ENCODE measurements around the gene KRT17. TPM values are rescaled to one million over a fixed set of nuclear protein-coding genes. Genes with fewer than 3 reads are reported as not detected.
"Not testable (repeated sequence)": the region's sequence is repeated elsewhere in the genome, so short reads cannot be mapped to it uniquely, and the experiment has no call there.

The KRT17 gene
- total and polyA plus RNA-seq, 5 donors from 2014 or later = not detected

DNA sequence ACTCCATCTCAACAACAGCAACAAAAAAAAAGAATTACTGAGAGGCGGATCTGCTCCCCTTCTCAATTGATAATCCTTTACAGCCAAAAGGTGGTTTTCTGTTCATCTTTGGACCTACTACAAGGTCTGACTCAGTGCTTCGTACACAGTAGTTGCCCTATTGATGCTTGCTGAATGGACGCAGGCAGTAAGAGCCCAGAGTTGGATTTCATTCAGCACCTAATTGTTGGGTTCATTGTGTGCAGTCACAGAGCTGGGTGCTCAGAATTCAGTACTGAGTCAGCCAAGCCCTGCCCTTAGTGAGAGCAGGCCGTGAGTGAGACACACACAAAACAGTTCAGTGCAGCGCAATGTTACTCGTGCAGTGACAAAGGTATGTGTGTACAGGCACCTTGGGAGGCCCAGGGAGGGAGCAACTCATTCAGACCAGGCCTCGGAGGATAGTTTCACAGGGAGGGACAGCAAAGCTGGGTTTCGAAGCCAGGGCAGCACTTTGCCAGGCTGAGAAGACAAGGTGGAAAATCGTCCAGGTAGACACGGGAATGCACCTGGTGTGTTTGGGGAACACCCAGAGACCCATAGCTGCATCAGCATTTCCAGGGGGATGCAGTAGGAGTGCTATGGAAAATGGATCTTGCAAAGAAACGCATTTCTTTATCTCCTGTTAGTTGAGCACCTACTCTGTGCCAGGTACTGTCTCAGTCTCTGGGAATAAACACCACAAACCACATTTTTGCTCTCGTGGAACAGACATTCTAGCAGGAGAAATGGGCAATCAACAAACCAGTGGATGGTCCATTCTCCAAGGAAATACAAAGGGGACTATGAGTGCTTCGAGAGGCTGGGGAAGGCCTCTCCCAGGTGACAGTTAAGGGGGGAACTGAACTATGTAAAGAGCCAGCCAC, 18.1 kb upstream of the KRT17 start:
- ATAC-seq (ENCODE audit: low read depth in 2 of 2) (no peak), DNase-seq (no peak)
- H3K36me3 ChIP-seq (ENCODE audit: control insufficient read depth, insufficient read depth, low read length) = no peaks in the 10 kb centered on the region
- H3K9me3 ChIP-seq (ENCODE audit: control insufficient read depth in 2 of 2, low read length in 2 of 2) = no peaks in the 10 kb centered on the region
- H3K27me3 ChIP-seq (ENCODE audit: control insufficient read depth, insufficient read depth, low read length) = no peaks in the 10 kb centered on the region
- Mint-ChIP-seq H3K4me3 (no peak overlapping the region), H3K9me3 (no peaks in the 10 kb centered on the region), H3K27ac (no peak overlapping the region), H3K27me3 (peaks cover 12% of the 10 kb centered on the region), H3K36me3 (no peaks in the 10 kb centered on the region), H3K4me1 (no peaks in the 10 kb centered on the region)
- no peak overlapping the region for H3K27ac ChIP-seq (ENCODE audit: insufficient read depth, low read length, poor library complexity, severe bottlenecking)
- peaks cover under 1% of the 10 kb centered on the region for H3K4me1 ChIP-seq (ENCODE audit: control insufficient read depth, insufficient read depth, low read length, poor library complexity, severe bottlenecking)
- H3K4me3 ChIP-seq (ENCODE audit: low read depth, low read length) = no peak overlapping the region

DNA sequence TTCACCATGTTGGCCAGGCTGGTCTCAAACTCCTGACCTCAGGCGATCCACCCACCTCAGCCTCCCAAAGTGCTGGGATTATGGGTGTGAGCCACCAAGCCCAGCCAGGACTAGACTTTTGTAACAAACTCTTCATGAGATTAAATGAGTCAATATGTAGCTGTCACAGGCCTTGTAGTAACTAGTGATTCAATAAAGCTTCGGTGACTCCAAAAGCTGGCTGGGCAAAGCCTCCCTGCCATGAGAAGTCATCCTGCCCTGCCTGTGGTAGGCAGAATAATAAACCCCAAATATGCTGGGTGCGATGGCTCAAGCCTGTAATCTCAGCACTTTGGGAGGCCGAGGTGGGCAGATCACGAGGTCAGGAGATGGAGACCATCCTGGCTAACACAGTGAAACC, 16.2 kb upstream of the KRT17 start:
- H3K4me1 Mint-ChIP-seq; H3K36me3 ChIP-seq (ENCODE audit: control insufficient read depth, insufficient read depth, low read length); H3K9me3 ChIP-seq (ENCODE audit: control insufficient read depth in 2 of 2, low read length in 2 of 2); H3K27ac Mint-ChIP-seq; H3K9me3 Mint-ChIP-seq; H3K4me3 Mint-ChIP-seq; H3K27me3 Mint-ChIP-seq; H3K27ac ChIP-seq (ENCODE audit: insufficient read depth, low read length, poor library complexity, severe bottlenecking); H3K27me3 ChIP-seq (ENCODE audit: control insufficient read depth, insufficient read depth, low read length); DNase-seq; H3K36me3 Mint-ChIP-seq; H3K4me1 ChIP-seq (ENCODE audit: control insufficient read depth, insufficient read depth, low read length, poor library complexity, severe bottlenecking); ATAC-seq (ENCODE audit: low read depth in 2 of 2); H3K4me3 ChIP-seq (ENCODE audit: low read depth, low read length): not testable (repeated sequence)

DNA sequence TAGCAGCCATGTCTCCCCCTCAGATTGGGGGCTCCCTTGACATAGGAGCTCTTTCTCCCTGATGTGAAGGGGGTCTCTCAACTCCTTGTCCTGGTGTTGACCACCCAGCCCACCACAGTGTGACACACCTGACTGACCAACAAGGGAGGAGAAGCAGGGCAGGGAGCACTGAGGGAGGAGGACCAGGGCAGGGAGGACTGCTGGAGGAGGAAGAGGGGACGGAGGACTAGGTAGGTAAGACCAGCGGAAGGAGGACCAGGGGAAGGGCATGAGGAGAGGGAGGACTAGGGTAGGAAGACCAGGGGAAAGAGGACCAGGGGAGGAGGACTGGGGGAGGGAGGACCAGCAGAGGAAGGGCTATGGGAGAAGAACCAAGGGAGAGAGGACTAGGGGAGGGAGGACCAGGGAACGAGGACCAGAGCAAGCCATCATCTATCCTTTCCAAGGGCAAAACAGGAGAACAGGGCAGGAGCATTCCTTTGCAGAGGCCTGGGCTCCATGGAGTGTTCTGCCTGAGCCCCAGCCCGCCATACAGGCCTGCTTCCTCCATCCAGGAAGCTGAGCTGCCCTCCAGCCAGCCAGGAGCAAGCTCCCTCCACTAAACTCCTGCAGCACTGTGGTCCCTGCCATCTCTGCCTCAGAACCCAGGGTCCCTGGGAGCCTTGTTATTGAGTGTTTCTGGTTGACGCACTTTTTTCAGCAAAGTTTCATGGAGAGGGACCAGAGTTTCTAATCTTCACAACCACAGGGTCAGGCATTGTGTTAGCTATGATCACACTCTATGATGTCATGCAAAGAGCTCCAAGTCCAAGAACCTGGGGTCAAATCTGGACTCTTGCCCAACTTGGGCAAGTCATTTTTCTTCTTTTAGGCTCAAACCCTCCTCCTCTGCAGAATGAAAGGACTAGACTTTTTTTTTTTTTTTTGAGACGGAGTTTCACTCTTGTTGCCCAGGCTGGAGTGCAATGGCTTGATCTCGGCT, 15.4 kb upstream of the KRT17 start:
- H3K27ac ChIP-seq (ENCODE audit: insufficient read depth, low read length, poor library complexity, severe bottlenecking) = no peak overlapping the region
- H3K36me3 ChIP-seq (ENCODE audit: control insufficient read depth, insufficient read depth, low read length) = no peaks in the 10 kb centered on the region
- H3K9me3 Mint-ChIP-seq = no peaks in the 10 kb centered on the region
- no peaks in the 10 kb centered on the region for H3K9me3 ChIP-seq (ENCODE audit: control insufficient read depth in 2 of 2, low read length in 2 of 2)
- peaks cover 4% of the 10 kb centered on the region for H3K27me3 Mint-ChIP-seq
- no peak overlapping the region for H3K4me3 Mint-ChIP-seq
- no peaks in the 10 kb centered on the region for H3K4me1 Mint-ChIP-seq
- no peak for ATAC-seq (ENCODE audit: low read depth in 2 of 2)
- no peaks in the 10 kb centered on the region for H3K27me3 ChIP-seq (ENCODE audit: control insufficient read depth, insufficient read depth, low read length)
- no peak for DNase-seq
- H3K27ac Mint-ChIP-seq = no peak overlapping the region
- no peaks in the 10 kb centered on the region for H3K36me3 Mint-ChIP-seq
- H3K4me3 ChIP-seq (ENCODE audit: low read depth, low read length) = no peak overlapping the region
- H3K4me1 ChIP-seq (ENCODE audit: control insufficient read depth, insufficient read depth, low read length, poor library complexity, severe bottlenecking) = no peaks in the 10 kb centered on the region

DNA sequence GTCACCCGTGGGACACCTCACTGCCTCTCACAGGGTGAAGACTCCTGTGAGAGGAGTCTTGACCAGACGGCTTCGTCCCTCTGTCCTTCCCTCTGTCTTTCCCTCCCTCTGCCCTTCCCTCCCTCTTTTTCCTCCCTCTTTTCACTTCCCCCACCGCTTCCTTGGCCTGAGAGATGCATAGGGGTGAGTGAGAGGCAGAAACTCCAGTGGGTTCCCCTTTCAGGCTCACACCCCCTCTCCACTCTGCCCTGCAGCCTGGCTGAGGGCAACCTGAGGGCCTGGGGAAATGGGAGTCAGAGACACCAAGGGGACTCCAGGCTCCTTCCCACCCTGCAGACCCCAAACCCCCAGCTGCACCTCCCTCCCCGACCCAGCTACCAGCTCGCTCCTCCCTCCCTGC, 14.6 kb upstream of the KRT17 start:
- ATAC-seq (ENCODE audit: low read depth in 2 of 2) (no peak), DNase-seq (no peak)
- Mint-ChIP-seq H3K4me1 (no peaks in the 10 kb centered on the region), H3K36me3 (no peaks in the 10 kb centered on the region), H3K9me3 (no peaks in the 10 kb centered on the region), H3K27ac (no peak overlapping the region), H3K4me3 (no peak overlapping the region), H3K27me3 (peaks cover 4% of the 10 kb centered on the region)
- Histone ChIP-seq H3K36me3 (ENCODE audit: control insufficient read depth, insufficient read depth, low read length) (no peaks in the 10 kb centered on the region), H3K4me3 (ENCODE audit: low read depth, low read length) (no peak overlapping the region), H3K4me1 (ENCODE audit: control insufficient read depth, insufficient read depth, low read length, poor library complexity, severe bottlenecking) (no peaks in the 10 kb centered on the region), H3K27me3 (ENCODE audit: control insufficient read depth, insufficient read depth, low read length) (no peaks in the 10 kb centered on the region), H3K27ac (ENCODE audit: insufficient read depth, low read length, poor library complexity, severe bottlenecking) (no peak overlapping the region), H3K9me3 (ENCODE audit: control insufficient read depth in 2 of 2, low read length in 2 of 2) (no peaks in the 10 kb centered on the region)

DNA sequence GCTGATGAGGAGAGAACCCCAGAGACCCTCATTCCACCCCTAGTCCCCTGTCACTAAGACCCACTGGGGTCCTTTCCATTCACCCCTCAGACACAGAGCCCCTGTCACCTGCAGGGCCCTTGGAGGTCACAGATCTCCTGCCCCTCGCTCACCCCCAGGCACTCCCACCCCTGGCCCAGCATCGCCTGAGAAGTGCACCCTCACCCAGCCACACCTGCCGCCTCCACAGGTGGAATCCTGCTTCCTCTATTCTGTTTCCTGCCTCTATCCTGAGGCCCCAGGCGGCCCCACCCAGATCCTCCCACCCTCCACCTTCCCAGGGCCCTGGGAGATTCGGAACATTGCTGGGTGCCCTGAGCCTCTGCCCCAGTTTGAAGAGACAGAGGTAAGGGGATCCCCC, 13.8 kb upstream of the KRT17 start:
- H3K4me3 Mint-ChIP-seq = no peak overlapping the region
- peaks cover 4% of the 10 kb centered on the region for H3K27me3 Mint-ChIP-seq
- DNase-seq = no peak
- H3K27ac Mint-ChIP-seq = no peak overlapping the region
- H3K27me3 ChIP-seq (ENCODE audit: control insufficient read depth, insufficient read depth, low read length) = no peaks in the 10 kb centered on the region
- H3K36me3 Mint-ChIP-seq = no peaks in the 10 kb centered on the region
- H3K36me3 ChIP-seq (ENCODE audit: control insufficient read depth, insufficient read depth, low read length) = no peaks in the 10 kb centered on the region
- no peaks in the 10 kb centered on the region for H3K4me1 ChIP-seq (ENCODE audit: control insufficient read depth, insufficient read depth, low read length, poor library complexity, severe bottlenecking)
- no peak overlapping the region for H3K27ac ChIP-seq (ENCODE audit: insufficient read depth, low read length, poor library complexity, severe bottlenecking)
- H3K9me3 ChIP-seq (ENCODE audit: control insufficient read depth in 2 of 2, low read length in 2 of 2) = no peaks in the 10 kb centered on the region
- no peak overlapping the region for H3K4me3 ChIP-seq (ENCODE audit: low read depth, low read length)
- no peaks in the 10 kb centered on the region for H3K9me3 Mint-ChIP-seq
- ATAC-seq (ENCODE audit: low read depth in 2 of 2) = no peak
- no peaks in the 10 kb centered on the region for H3K4me1 Mint-ChIP-seq

DNA sequence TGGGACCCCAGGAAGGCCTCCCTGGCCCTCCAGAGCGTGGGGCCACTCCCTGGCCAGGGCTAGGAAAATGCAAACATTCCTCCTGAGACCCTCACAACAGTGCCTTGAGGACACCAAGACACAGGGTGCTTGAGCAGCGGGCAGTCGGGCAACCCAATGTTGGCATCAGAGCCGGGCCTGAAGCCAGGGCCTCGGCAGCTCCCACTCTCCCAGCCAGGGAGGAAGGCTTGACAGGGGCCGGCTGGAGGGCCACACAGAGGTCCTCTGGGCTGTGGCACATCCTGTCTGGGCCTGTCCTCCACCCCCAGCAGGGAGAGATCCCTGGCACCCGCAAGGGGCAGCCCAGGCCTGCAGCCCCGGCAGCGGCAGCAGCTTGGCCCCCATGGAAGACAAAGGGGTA, 12.3 kb upstream of the KRT17 start:
- no peaks in the 10 kb centered on the region for H3K4me1 Mint-ChIP-seq

DNA sequence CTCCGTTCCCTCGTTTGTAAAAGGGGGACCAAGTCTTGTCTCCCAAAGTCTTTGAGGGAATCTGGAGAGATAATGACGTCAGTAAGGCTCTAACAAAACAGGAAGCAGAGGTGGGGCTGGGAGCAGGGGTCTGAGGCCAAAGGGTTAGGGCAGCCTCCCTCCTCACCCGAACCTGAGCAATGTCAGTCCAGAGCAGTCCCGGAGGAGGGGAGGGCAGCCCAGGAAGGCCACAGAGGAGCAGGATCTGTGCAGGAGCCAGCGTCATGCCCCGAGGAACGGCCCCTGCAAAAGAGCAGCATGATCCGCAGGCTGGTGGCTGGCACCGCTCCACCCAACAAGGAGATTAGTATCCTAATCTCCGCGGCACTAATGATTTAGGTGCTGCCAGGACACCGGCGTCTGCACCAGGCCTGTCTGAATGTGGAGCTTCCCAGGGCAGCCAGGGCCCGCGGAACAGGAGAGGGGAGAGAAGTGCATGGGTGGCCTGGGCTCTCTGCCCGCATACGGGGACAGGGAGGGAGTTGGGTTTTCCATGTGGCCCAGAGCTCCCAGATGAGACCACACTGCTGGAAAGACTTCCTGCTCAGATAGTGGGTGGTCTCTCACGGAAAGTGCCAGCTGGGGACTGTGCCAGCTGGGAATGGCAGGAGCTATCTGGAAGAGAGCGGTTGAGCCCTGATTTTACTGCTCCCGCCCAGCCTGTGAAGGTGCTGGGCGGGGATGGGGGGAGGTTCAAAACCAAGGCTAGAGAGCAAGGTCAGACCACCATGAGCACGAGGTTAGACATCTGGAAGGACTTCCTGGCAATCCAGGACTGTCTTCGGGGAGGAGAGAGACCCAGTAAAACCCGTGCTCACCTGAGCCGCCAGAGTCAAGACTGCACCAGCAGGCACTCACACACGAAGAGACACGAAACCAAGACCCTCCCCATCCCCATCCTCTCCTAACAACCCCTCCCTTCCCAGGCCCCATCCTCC, 11.0 kb upstream of the KRT17 start:
- no peaks in the 10 kb centered on the region for H3K9me3 Mint-ChIP-seq
- no peaks in the 10 kb centered on the region for H3K27me3 ChIP-seq (ENCODE audit: control insufficient read depth, insufficient read depth, low read length)
- no peak overlapping the region for H3K4me3 Mint-ChIP-seq
- no peaks in the 10 kb centered on the region for H3K9me3 ChIP-seq (ENCODE audit: control insufficient read depth in 2 of 2, low read length in 2 of 2)
- H3K4me1 Mint-ChIP-seq = no peaks in the 10 kb centered on the region
- no peaks in the 10 kb centered on the region for H3K36me3 Mint-ChIP-seq
- no peaks in the 10 kb centered on the region for H3K36me3 ChIP-seq (ENCODE audit: control insufficient read depth, insufficient read depth, low read length)
- no peak overlapping the region for H3K27ac ChIP-seq (ENCODE audit: insufficient read depth, low read length, poor library complexity, severe bottlenecking)
- H3K4me3 ChIP-seq (ENCODE audit: low read depth, low read length) = no peak overlapping the region
- H3K4me1 ChIP-seq (ENCODE audit: control insufficient read depth, insufficient read depth, low read length, poor library complexity, severe bottlenecking) = no peaks in the 10 kb centered on the region
- ATAC-seq (ENCODE audit: low read depth in 2 of 2) (no peak), DNase-seq (no peak)
- no peaks in the 10 kb centered on the region for H3K27me3 Mint-ChIP-seq
- H3K27ac Mint-ChIP-seq = peak overlapping the region in 1 of 3 donors; percentile 74

More for the DNA sequence above, 12.3 kb upstream of the KRT17 start:
- Mint-ChIP-seq H3K4me3 (no peak overlapping the region), H3K9me3 (no peaks in the 10 kb centered on the region), H3K36me3 (no peaks in the 10 kb centered on the region), H3K27me3 (peaks cover 3% of the 10 kb centered on the region), H3K27ac (no peak overlapping the region)
- Histone ChIP-seq H3K9me3 (ENCODE audit: control insufficient read depth in 2 of 2, low read length in 2 of 2) (no peaks in the 10 kb centered on the region), H3K36me3 (ENCODE audit: control insufficient read depth, insufficient read depth, low read length) (no peaks in the 10 kb centered on the region), H3K27ac (ENCODE audit: insufficient read depth, low read length, poor library complexity, severe bottlenecking) (no peak overlapping the region), H3K27me3 (ENCODE audit: control insufficient read depth, insufficient read depth, low read length) (no peaks in the 10 kb centered on the region), H3K4me3 (ENCODE audit: low read depth, low read length) (no peak overlapping the region), H3K4me1 (ENCODE audit: control insufficient read depth, insufficient read depth, low read length, poor library complexity, severe bottlenecking) (no peaks in the 10 kb centered on the region)
- DNase-seq (no peak), ATAC-seq (ENCODE audit: low read depth in 2 of 2) (no peak)
